HepG2 (cell line): ENCODE measurements around the gene TEX35. TPM values are rescaled to one million over a fixed set of nuclear protein-coding genes. Genes with fewer than 3 reads are reported as not detected.
A peak's percentile ranks its signal among the peaks of the same experiment; 100 is the strongest.

Experiments used
- ATAC-seq: fragments of 200-7000 bp; cut with Tn5 transposase; 3 replicates; pipeline ENCODE4 v1.9.1; 2020; ENCODE audit warnings: mild to moderate bottlenecking, moderate library complexity
- BruUV-seq: library from RNA; stranded (reverse); fragments of 400-500 nt; replicated peaks from 2 replicates; lab custom pipeline; 2021; lab: Mats Ljungman, UMichigan
- CTCF ChIA-PET: fragments of 300-600 bp; formaldehyde crosslinking; extraction: SDS; loops from one replicate; lab custom pipeline; 2021; ENCODE audit warnings: low total read pairs, inconsistent platforms, low intra/inter-chr PET ratio; lab: Yijun Ruan, JAX
- POLR2A ChIA-PET: fragments of 350-600 bp; sonication (Branson Sonifier 250); formaldehyde crosslinking; loops from one replicate; lab custom pipeline; 2020; ENCODE audit warnings: antibody characterized with exemption, inconsistent platforms; lab: Yijun Ruan, JAX
- DNase-seq: peaks from one replicate; pipeline ENCODE4 v3.0.0-alpha.2; 2015; ENCODE audit warnings: low spot score
- FAIRE-seq: peaks from 3 replicates; lab custom pipeline; 2011; peaks lifted over from hg19 to GRCh38; lab: Jason Lieb, UNC
- H2AFZ ChIP-seq: one replicate; pipeline ENCODE4 v1.6.1; 2011; ENCODE audit warnings: low read length, inconsistent platforms
- H3K27ac ChIP-seq: fragments of 300-600 bp; 3 replicates; pipeline ENCODE4 v1.8.0; 2011; ENCODE audit warnings: mixed run types, mild to moderate bottlenecking, mixed read lengths, low read length, inconsistent platforms; ENCODE audit not compliant: insufficient read depth; ENCODE audit errors: extremely low read length
- H3K27me3 ChIP-seq, 2 experiments: fragments of 200-600 bp in 1 of 2; 2 replicates in 1 of 2; 3 replicates in 1 of 2; pipeline versions ENCODE4 v1.6.0 to v1.8.0; 2011; ENCODE audit warnings: low read length in 2 of 2, mild to moderate bottlenecking in 2 of 2, moderate library complexity in 2 of 2, inconsistent platforms in 1 of 2; ENCODE audit not compliant: insufficient read depth in 2 of 2, control insufficient read depth in 1 of 2
- H3K36me3 ChIP-seq, 2 experiments: fragments of 200-600 bp in 1 of 2; replicated peaks in 1 of 2; 2 replicates in 1 of 2; 3 replicates in 1 of 2; pipeline versions ENCODE4 v1.5.1 to v1.8.0; 2011; ENCODE audit warnings: low read length in 2 of 2, inconsistent platforms in 1 of 2; ENCODE audit not compliant: insufficient read depth in 2 of 2, control insufficient read depth in 1 of 2
- H3K4me1 ChIP-seq: 2 replicates; pipeline ENCODE4 v1.5.1; 2012; ENCODE audit warnings: low read length, inconsistent platforms; ENCODE audit not compliant: insufficient read depth
- H3K4me2 ChIP-seq: 2 replicates; pipeline ENCODE4 v1.6.0; 2011; ENCODE audit warnings: low read depth, low read length, inconsistent platforms
- H3K4me3 ChIP-seq, 3 experiments: fragments of 200-600 bp in 1 of 3; sonication (generic), shearing (Covaris generic) in 1 of 3; replicated peaks in 1 of 3; 2 replicates each; pipeline ENCODE4 v1.5.1; 2011 to 2016; ENCODE audit warnings: low read length in 3 of 3, inconsistent platforms in 2 of 3, low read depth in 2 of 3, mild to moderate bottlenecking in 2 of 3, control low read depth in 1 of 3, mixed read lengths in 1 of 3; ENCODE audit not compliant: insufficient read depth in 1 of 3
- H3K79me2 ChIP-seq: one replicate; pipeline ENCODE4 v1.6.1; 2011; ENCODE audit warnings: low read length, inconsistent platforms; ENCODE audit not compliant: insufficient read depth
- H3K9ac ChIP-seq: 2 replicates; pipeline ENCODE4 v1.6.0; 2011; ENCODE audit warnings: mild to moderate bottlenecking, low read depth, low read length, inconsistent platforms; ENCODE audit not compliant: insufficient read depth
- H3K9me3 ChIP-seq: 2 replicates; pipeline ENCODE4 v1.5.1; 2012; ENCODE audit warnings: mild to moderate bottlenecking, low read length
- H4K20me1 ChIP-seq: 2 replicates; pipeline ENCODE4 v1.6.0; 2011; ENCODE audit warnings: inconsistent platforms, mild to moderate bottlenecking, low read length, moderate library complexity; ENCODE audit not compliant: insufficient read depth
- FOSL2 ChIP-seq: sonication (generic); formaldehyde crosslinking; IDR thresholded peaks from 2 replicates; pipeline ENCODE4 v1.4.0; 2020; ENCODE audit warnings: missing genetic modification reagents
- HOXA3 ChIP-seq: sonication (generic); formaldehyde crosslinking; IDR thresholded peaks from 2 replicates; pipeline ENCODE4 v1.5.0; 2020; ENCODE audit warnings: missing genetic modification reagents
- KDM1A ChIP-seq: IDR thresholded peaks from 2 replicates; pipeline ENCODE4 v1.6.1; 2016; ENCODE audit warnings: missing compliant biosample characterization
- NR2F2 ChIP-seq: IDR thresholded peaks from 2 replicates; pipeline ENCODE4 v1.6.1; 2012; ENCODE audit warnings: low read depth, inconsistent platforms, borderline replicate concordance
- NR3C1 ChIP-seq: sonication (generic); formaldehyde crosslinking; IDR thresholded peaks from 2 replicates; pipeline ENCODE4 v1.4.0; 2020; ENCODE audit warnings: missing genetic modification reagents
- SAP130 ChIP-seq: IDR thresholded peaks from 2 replicates; pipeline ENCODE4 v1.6.1; 2016; ENCODE audit warnings: low read depth
- TEAD3 ChIP-seq: optimal IDR thresholded peaks from 2 replicates; pipeline ENCODE3; 2016; ENCODE audit warnings: borderline replicate concordance
- ZBTB7A ChIP-seq: sonication (generic); formaldehyde crosslinking; IDR thresholded peaks from 2 replicates; pipeline ENCODE4 v1.8.0; 2022; ENCODE audit warnings: mild to moderate bottlenecking, missing genetic modification reagents
- ZNF225 ChIP-seq: sonication (generic); formaldehyde crosslinking; IDR thresholded peaks from 2 replicates; pipeline ENCODE4 v1.4.0; 2020; ENCODE audit warnings: mild to moderate bottlenecking, missing genetic modification reagents
- ZNF260 ChIP-seq: sonication (generic); formaldehyde crosslinking; IDR thresholded peaks from 2 replicates; pipeline ENCODE4 v1.4.0; 2020; ENCODE audit warnings: missing genetic modification reagents, low read depth, mild to moderate bottlenecking, borderline replicate concordance
- ZNF296 ChIP-seq: sonication (generic); formaldehyde crosslinking; conservative IDR thresholded peaks from 2 replicates; pipeline ENCODE4 v1.5.0; 2020; ENCODE audit warnings: mild to moderate bottlenecking, missing genetic modification reagents
- WGBS: methylation state at CpG from one replicate; pipeline ENCODE4 v1.1.6; 2017; ENCODE audit warnings: low lambda C conversion rate; 5-methylcytosine and 5-hydroxymethylcytosine counted together
- in situ Hi-C: cut with HindIII; loops from 2 replicates; pipeline ENCODE4 v1.10.0; 2017; ENCODE audit warnings: low pct_unique_long_range_greater_than_20kb; ENCODE audit not compliant: extremely low pct_ligation_motif_present
- intact Hi-C: fragments of 100-400 bp; cut with micrococcal nuclease; formaldehyde crosslinking; loops from one replicate; pipeline ENCODE4 v1.10.0; 2022; ENCODE audit not compliant: unreplicated experiment
- polyA plus RNA-seq, 8 experiments: library from polyadenylated mRNA; depleted of rRNA in 3 of 8; stranded (reverse) in 7 of 8; unstranded in 1 of 8; fragments of >200 nt; fragmentation: Illumina TruSeq in 4 of 8; extraction: Trizol in 4 of 8; gene quantifications; 2 replicates each; pipeline versions ENCODE4 v1.2.1 to v1.2.3, GENCODE V29; 2011 to 2016; ENCODE audit warnings: low read depth in 4 of 8, missing spikeins in 1 of 8, mixed read lengths in 1 of 8; ENCODE audit not compliant: insufficient read depth in 1 of 8
- total RNA-seq, 5 experiments: library from RNA; depleted of rRNA; stranded (reverse); fragments of >200 nt; fragmentation: Illumina TruSeq; extraction: Trizol; gene quantifications; 2 replicates each; pipeline ENCODE4 v1.2.3, GENCODE V29; 2016; ENCODE audit warnings: low read depth in 1 of 5
- TF ChIP-seq, protein P1 (sequence below): sonication (generic); formaldehyde crosslinking; IDR thresholded peaks from 2 replicates; pipeline ENCODE4 v1.9.0; 2021; ENCODE audit warnings: missing genetic modification reagents, borderline replicate concordance
- TF ChIP-seq, protein P2 (sequence below): sonication (generic); formaldehyde crosslinking; IDR thresholded peaks from 2 replicates; pipeline ENCODE4 v1.4.0; 2020; ENCODE audit warnings: missing genetic modification reagents, borderline replicate concordance
- TF ChIP-seq, protein P3 (sequence below): sonication (generic); formaldehyde crosslinking; IDR thresholded peaks from 2 replicates; pipeline ENCODE4 v1.4.0; 2020; ENCODE audit warnings: missing genetic modification reagents
- TF ChIP-seq, protein P4 (sequence below): conservative IDR thresholded peaks from 2 replicates; pipeline ENCODE4 v1.6.1; 2018; ENCODE audit warnings: missing genetic modification reagents

TEX35 gene
- total and polyA plus RNA-seq, 2 of the 13 experiments (the other 11 are each of a cell fraction or from before 2014, with no cell fraction given) = not detected

DNA sequence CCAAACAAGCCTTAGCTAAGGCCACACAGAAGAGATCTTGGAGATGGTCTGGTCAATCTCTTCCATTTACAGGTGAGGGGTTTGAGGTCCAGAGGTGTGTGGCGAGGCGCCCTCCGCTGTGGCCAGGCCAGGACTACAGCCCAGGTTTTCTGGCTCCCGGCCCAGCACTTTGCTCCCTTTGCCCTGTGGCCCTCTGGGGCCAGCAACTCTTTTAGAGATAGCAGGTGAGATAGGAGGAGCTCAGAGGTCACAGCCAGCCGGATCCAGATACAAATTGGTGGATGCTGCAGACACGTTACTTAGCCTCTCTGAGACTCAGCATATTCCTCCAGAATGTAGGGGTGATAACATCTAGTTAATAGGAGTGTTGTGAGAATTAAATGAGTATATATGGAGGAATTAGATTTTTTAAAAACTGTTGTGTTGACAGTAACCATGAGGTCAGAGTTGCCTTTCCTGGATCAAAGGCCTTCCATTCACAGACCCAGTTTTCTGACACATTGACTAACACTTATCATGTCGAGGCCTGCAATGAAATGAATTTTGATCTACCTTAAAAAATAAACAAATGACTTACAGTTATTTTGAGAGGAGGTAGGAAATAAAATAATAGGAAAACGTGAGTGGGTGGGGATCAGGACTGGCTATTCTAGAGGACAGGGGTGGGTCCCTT is 16.6 kb downstream of the TEX35 start (continued):
- TF ChIP-seq NR3C1 (CRISPR knock-in tag) (no peak), HOXA3 (peak; percentile 37; the same call in 1 of the 2 replicates), ZBTB7A (CRISPR knock-in tag) (0 out of 2 replicates have a peak, but pooled peaks have one; percentile 33)

DNA sequence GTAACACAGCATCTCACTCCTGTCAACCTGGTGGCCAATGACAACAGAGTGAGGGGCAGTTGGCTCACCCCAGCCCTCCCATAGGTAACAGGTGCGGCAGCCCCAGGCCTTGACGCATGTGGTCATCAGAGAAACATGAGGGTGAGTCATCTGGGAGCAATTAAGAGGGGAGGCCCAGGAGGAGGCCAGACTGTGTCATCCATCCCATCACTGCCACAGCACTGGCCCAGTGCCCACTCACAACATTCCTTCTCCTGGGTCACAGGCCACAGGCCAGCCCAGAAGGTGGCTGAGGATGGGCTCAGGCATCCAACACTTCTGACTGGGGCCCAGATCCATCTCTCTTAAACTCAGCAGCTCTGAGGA is 17.1 kb downstream of the TEX35 start:
- FAIRE-seq (no peak), ATAC-seq (peak; percentile 31), DNase-seq (peak; percentile 59)
- Histone ChIP-seq H3K4me3 (no peak overlapping the region), H3K9me3 (no peaks in the 10 kb centered on the region), H3K9ac (no peak overlapping the region), H3K4me1 (peaks cover 45% of the 10 kb centered on the region), H3K36me3 (no peaks in the 10 kb centered on the region), H3K27me3 (peaks cover 0 to 10% of the 10 kb centered on the region in 2 experiments; a peak in 2 of 5 replicates), H4K20me1 (no peaks in the 10 kb centered on the region), H2AFZ (no peak overlapping the region), H3K27ac (no peak overlapping the region), H3K4me2 (peak overlapping the region; percentile 58), H3K79me2 (no peaks in the 10 kb centered on the region)
- ChIA-PET POLR2A (interaction anchor here (0.7 to 1.4 kb wide), 2 partner anchors 12 to 195 kb away, joined by 3 to 6 read pairs; partner anchors contain the start of gene RALGPS2), CTCF (no interaction called here)
- in situ Hi-C loops = loop anchor here (5.0 kb wide), 3 partner anchors 218 to 472 kb away; no protein-coding TSS in a partner anchor
- WGBS = no CpG with 5 or more reads among the region's 2 CpGs
- no TSS peak for BruUV-seq
- intact Hi-C loops = loop anchor here (10.0 kb wide), 1 partner anchor 255 kb away; no protein-coding TSS in a partner anchor
- TF ChIP-seq FOSL2 (CRISPR knock-in tag) (peak; percentile 94), SAP130 (CRISPR knock-in tag) (peak; percentile 43; the same call in 1 of the 2 replicates), TEAD3 (CRISPR knock-in tag) (peak; percentile 65), NR2F2 (no peak), KDM1A (CRISPR knock-in tag) (peak; percentile 53; the same call in 1 of the 2 replicates), ZNF260 (CRISPR knock-in tag) (no peak), ZNF225 (no peak), ZNF296 (CRISPR knock-in tag) (no peak)
- TF ChIP-seq, protein P1, sequence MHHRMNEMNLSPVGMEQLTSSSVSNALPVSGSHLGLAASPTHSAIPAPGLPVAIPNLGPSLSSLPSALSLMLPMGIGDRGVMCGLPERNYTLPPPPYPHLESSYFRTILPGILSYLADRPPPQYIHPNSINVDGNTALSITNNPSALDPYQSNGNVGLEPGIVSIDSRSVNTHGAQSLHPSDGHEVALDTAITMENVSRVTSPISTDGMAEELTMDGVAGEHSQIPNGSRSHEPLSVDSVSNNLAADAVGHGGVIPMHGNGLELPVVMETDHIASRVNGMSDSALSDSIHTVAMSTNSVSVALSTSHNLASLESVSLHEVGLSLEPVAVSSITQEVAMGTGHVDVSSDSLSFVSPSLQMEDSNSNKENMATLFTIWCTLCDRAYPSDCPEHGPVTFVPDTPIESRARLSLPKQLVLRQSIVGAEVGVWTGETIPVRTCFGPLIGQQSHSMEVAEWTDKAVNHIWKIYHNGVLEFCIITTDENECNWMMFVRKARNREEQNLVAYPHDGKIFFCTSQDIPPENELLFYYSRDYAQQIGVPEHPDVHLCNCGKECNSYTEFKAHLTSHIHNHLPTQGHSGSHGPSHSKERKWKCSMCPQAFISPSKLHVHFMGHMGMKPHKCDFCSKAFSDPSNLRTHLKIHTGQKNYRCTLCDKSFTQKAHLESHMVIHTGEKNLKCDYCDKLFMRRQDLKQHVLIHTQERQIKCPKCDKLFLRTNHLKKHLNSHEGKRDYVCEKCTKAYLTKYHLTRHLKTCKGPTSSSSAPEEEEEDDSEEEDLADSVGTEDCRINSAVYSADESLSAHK (CRISPR knock-in tag) = no peak
- TF ChIP-seq, protein P2, sequence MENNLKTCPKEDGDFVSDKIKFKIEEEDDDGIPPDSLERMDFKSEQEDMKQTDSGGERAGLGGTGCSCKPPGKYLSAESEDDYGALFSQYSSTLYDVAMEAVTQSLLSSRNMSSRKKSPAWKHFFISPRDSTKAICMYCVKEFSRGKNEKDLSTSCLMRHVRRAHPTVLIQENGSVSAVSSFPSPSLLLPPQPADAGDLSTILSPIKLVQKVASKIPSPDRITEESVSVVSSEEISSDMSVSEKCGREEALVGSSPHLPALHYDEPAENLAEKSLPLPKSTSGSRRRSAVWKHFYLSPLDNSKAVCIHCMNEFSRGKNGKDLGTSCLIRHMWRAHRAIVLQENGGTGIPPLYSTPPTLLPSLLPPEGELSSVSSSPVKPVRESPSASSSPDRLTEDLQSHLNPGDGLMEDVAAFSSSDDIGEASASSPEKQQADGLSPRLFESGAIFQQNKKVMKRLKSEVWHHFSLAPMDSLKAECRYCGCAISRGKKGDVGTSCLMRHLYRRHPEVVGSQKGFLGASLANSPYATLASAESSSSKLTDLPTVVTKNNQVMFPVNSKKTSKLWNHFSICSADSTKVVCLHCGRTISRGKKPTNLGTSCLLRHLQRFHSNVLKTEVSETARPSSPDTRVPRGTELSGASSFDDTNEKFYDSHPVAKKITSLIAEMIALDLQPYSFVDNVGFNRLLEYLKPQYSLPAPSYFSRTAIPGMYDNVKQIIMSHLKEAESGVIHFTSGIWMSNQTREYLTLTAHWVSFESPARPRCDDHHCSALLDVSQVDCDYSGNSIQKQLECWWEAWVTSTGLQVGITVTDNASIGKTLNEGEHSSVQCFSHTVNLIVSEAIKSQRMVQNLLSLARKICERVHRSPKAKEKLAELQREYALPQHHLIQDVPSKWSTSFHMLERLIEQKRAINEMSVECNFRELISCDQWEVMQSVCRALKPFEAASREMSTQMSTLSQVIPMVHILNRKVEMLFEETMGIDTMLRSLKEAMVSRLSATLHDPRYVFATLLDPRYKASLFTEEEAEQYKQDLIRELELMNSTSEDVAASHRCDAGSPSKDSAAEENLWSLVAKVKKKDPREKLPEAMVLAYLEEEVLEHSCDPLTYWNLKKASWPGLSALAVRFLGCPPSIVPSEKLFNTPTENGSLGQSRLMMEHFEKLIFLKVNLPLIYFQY (CRISPR knock-in tag) = 0 out of 2 replicates have a peak, but pooled peaks have one; percentile 0
- TF ChIP-seq, protein P3, sequence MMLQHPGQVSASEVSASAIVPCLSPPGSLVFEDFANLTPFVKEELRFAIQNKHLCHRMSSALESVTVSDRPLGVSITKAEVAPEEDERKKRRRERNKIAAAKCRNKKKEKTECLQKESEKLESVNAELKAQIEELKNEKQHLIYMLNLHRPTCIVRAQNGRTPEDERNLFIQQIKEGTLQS (CRISPR knock-in tag) = peak; percentile 84
- TF ChIP-seq, protein P4, sequence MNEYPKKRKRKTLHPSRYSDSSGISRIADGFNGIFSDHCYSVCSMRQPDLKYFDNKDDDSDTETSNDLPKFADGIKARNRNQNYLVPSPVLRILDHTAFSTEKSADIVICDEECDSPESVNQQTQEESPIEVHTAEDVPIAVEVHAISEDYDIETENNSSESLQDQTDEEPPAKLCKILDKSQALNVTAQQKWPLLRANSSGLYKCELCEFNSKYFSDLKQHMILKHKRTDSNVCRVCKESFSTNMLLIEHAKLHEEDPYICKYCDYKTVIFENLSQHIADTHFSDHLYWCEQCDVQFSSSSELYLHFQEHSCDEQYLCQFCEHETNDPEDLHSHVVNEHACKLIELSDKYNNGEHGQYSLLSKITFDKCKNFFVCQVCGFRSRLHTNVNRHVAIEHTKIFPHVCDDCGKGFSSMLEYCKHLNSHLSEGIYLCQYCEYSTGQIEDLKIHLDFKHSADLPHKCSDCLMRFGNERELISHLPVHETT (CRISPR knock-in tag) = no peak
